DMS114 treated with DMSO at 0.1 percent for 48 hours (cell line): ENCODE data around the gene CCNT2.
"Not testable (repeated sequence)": the region's sequence is repeated elsewhere in the genome, so short reads cannot be mapped to it uniquely, and the experiment has no call there.

ENCODE experiments used
- DNase-seq: peaks from one replicate; lab custom pipeline; 2025; ENCODE audit not compliant: unreplicated experiment; lab: John Stamatoyannopoulos, UW

CCNT2 gene

DNA sequence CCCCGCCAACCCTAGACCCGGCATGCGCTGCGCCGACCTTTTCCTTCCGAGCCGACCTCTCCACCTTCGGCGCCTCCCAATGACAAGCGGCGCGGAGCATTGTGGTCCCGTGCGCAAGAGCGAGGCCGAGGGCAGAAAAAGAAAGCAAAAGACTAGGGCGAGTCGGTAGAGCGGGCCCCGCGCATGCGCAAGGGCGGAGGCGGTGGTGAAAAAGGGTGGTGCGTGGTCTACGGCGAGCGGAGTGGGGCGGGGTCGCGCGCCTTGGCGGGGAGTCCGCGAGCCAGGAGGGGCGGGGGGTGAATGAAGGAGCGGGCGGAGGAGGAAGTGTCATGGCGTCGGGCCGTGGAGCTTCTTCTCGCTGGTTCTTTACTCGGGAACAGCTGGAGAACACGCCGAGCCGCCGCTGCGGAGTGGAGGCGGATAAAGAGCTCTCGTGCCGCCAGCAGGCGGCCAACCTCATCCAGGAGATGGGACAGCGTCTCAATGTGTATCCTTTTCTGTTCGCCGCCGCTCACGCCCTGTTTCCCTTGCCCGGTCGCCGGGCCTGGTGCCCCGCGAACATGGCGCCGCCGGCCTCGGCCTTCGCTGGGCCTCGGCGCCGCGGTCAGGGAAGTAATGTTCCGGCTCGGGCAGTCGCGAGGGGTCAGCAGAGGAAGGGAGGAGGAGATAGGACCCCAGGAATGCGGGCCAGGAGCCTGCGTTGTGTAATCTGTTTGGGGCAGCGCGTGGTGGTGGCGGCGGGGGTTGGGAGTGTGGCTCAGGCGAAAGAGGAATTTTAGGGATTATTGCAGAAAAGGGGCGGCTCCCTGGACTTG is at the start of gene CCNT2:
CCNT2 (plus strand) TSS at position 297 of the 815 bp plus-strand sequence; CDS start at position 330, 33 bp downstream.
- peak; percentile 94 for DNase-seq

DNA sequence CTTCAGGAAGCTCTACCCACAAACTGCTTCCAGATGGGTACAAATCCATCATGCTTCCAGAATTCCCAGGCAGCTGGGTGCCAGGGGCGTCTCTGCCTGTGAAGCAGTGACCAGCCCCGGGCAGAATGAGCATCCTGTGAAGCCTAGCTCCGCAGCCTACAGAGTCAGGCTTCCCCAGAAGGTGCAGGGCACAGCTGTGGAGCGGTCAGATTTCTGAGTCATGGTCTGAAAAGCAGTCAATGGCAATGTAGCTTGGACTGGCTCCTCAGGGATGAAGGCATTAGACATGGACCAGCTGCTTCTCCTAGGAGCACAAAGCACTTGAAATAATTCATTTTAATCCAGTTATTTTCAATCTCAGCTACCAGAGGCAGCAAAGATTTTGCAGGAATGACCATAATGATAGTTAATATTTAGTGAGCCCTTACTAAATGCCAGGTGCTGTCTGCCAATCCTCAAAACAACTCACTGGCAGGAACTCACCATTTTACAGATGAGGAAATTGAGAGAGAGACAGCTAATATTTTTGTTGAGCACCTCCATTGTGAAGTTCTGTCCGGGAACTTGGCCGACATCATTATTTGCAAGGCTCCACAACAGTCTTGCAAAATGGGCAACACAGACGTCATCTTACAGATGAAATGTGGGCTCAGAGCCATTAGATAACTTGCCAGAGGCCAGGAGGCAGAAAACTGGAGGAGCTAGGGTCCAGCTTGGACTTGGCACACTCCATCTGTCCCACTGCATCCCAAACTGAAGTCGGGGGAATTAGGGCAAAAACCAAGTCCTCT is 48.5 kb upstream of the CCNT2 start:
- no peak for DNase-seq

DNA sequence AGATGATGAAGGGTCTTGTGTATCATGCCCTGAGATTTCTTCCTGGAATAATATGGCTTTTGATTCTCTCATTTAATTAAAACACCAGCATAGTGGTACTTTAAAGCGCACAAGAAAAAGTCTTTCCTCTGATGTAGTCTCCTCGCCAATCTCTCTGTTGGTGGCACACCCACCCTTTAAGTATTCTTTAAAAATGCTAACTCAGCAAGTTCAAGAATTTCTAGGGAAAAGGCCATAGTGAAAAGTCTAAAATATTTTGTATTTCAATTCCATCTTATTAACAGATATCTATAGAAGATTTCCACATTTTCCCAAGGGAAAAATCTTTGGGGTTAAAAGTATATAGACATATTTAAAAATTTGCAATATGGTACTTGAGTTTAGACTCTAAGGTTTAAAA is 45.5 kb upstream of the CCNT2 start:
- DNase-seq: no peak

GRCh38 chr2:134875309-134875708 is 43.3 kb upstream of the CCNT2 start:
- no peak for DNase-seq

- DNase-seq: no peak
Observed at GRCh38 chr2:134882773-134883172, 35.8 kb upstream of the CCNT2 start.

GRCh38 chr2:134883552-134884293 is 34.9 kb upstream of the CCNT2 start:
- DNase-seq: no peak

GRCh38 chr2:134884435-134884834 is 34.2 kb upstream of the CCNT2 start:
- DNase-seq: no peak

DNA sequence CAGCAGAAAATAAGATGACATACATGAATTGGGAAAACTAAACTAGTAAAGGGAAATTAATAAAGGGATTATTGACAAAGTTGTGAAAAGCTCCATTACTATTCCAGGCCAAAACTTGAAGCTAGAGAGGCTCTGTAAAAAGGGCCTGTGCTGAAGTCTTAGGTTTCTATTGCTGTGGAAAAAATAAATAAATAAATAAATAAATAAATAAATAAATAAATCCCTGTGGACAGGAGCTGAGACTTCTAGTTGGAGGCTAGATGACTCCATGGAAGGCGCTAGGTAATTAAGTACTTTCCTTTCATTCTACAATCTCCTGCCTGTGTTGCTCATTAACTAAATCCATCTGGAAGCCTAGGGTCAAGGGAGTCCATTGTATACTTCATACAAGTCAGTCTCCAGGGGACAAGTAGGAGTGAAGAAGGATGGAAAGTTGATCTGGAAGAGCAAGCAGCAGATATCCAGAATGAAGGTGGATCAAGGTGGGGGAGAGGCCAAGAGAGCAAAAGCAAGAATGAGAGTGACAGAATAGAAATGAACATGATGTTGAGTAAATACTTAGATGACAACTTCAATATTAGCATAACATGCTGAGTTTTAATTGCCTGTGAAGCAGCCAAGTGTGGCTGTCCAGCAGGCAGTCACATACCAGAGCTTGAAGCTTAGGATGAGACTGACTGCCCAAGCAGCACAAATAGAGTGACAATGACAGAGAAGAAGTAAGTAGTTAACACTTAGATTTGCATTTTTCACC is 26.2 kb upstream of the CCNT2 start:
- no peak for DNase-seq

- no peak for DNase-seq
Observed at GRCh38 chr2:134897932-134898331, 20.7 kb upstream of the CCNT2 start.

DNA sequence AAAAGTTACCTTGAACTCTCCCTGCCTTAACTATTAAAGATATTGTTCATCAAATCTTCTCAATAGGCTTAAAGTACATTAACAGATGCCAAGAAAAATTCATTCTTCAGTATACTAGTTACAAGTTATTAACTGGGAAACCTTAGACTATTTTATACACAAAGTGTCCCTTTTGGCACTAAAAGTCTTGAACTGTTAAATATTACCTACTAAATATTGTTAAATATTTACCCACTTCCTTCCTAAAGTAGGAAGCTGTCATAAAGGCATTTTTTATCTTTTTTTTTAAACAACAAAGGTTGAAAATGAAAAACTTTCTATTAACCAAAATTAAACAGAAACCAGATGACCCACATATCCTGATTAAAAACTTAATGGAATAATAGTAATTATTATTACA is 19.4 kb upstream of the CCNT2 start:
- no peak for DNase-seq

DNA sequence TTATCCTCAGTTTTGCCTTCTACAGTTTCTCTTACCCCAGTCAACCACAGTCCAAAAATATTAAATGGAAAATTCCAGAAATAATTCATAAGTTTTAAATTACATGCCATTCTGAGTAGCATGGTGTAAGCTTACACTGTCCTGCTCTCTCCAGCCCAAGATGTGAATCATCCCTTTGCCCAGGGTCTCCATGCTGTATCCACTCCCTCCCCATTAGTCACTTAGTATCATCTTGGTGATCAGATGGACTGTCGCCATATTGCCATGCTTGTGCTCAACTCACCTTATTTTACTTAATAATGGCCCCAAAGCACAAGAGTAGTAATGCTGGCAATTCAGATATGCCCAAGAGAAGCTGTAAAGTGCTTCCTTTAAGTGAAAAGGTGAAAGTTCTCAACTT is 18.5 kb upstream of the CCNT2 start:
- no peak for DNase-seq

DNA sequence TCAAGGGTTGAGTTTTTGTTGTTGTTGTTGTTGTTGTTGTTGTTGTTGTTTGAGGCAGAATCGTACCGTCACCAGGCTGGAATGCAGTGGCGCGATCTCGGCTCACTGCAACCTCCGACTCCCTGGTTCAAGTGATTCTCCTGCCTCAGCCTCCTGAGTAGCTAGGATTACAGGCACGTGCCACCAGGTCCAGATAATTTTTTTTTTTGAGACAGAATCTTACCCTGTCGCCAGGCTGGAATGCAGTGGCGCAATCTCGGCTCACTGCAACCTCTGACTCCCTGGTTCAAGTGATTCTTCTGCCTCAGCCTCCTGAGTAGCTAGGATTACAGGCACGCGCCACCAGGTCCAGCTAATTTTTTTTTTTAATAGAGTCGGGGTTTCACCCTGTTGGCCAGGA is 14.9 kb upstream of the CCNT2 start:
- DNase-seq: not testable (repeated sequence)

DNA sequence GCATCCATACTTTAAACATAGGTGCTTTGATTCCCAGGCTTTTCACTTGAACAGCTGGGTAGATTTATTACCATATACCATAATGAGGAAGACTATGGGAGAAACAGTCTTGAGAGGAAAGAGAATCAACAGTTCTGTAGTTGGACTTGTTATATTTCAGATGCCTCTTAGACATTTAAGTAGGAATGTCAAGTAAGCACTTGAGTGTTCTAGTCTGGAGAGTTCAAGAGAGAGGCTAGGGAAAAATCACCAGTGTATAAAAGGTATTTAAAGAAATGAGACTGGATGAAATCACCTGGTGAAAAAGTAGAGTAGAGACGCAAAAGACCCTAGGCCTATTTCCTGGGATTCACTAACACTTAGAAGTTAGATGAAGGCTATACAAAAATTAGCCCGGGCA is 13.5 kb upstream of the CCNT2 start:
- DNase-seq: no peak

GRCh38 chr2:134906726-134907125 is 11.9 kb upstream of the CCNT2 start:
- DNase-seq: no peak

- not testable (repeated sequence) for DNase-seq
Observed at GRCh38 chr2:134907441-134908116, 11.0 kb upstream of the CCNT2 start.

DNA sequence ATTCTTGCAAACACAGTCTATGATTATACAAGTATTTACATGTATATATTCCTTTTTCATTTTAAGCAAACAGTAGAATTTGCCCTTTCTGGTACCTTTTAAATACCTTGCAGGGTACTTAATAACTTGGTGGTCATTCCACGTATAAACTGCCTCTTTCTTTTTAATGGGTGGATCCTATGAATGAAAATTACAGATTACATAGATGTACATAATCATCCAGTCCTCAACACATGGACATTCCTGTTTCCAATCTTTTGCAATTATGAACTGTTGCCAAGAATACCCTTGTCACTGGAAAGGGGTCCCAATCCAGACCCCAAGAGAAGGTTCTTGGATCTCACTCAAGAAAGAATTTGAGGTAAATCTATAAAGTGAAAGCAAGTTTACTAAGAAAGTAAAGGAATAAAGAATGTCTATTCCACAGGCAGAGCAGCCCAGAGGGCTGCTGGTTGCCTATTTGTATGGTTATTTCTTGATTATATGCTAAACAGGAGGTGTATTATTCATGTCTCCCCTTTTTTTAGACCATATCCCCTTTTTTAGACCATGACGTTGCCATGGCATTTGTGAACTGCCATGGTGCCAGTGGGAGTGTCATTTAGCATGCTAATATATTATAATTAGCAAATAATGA is 7.7 kb upstream of the CCNT2 start:
- DNase-seq: no peak

- no peak for DNase-seq
Observed at GRCh38 chr2:134911400-134911785, 7.2 kb upstream of the CCNT2 start.

GRCh38 chr2:134912361-134912760 is 6.3 kb upstream of the CCNT2 start:
- no peak for DNase-seq

DNA sequence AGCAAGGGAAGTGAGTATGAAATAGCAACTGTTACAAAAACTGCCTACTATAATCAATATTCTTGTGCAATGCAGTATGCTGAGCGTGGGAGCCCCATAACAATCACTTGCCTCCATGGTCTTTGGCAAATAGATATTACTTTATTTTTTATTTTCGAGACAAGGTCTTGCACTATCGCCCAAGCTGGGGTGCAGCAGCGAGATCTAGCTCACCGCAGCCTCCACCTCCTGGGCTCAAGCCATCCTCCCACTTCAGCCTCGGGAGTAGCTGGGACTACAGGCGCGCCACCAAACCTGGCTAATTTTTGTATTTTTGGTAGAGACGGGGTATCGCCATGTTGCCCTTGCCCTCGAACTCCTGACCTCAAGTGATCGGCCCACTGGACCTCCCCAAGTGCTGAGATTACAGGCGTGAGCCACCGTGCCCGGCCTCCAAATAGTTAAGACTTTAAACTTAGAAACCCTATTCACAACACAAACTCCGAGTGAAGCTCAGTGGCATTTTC is 1.2 kb upstream of the CCNT2 start:
- DNase-seq: no peak
